Activated T-cell treated with anti-CD3 and anti-CD28 coated beads for 48 hours (primary cell): ENCODE data around the gene NKRF.
"Not testable (repeated sequence)": the region's sequence is repeated elsewhere in the genome, so short reads cannot be mapped to it uniquely, and the experiment has no call there.

ENCODE experiments used
- DNase-seq: peaks from one replicate; pipeline ENCODE4 v3.0.0-alpha.2; 2020; ENCODE audit warnings: low read depth

The NKRF gene

DNA sequence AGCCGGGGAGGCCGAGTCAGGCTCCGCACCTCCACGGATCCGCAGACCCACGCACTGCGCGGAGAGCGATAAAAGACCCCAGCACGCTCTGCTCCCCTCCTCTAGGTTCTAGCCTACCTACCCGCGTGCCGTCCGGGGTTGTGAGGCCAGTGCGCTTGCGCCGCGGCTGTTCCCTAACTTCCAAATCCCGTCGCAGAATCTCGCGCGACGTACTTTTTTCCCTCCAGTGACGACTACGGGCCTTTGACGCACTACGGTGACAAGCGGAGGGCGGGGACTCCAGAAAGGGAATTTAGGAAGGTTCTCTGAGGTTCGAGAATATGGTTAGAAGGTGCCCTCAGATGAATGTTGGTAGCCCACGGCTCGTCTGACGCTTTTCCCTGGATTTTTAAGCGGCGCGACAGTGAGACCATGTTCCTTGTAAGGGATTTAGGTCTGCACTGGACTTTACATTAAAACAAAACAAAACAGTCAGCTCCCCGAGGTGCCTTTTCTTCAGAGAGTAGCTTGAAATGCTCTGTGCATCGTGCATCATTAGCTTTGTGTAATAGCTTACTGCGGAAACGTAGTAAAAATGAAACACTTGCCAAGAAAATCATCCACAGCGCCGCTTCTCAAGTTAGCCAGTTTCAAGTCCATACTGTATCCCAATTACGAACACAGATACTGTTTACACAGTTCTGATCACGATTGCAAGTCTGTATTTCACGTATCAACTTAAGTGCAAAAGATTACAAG is at the start of gene NKRF:
Gene NKRF, minus strand, starts transcription at position 145 of the 738 bp plus-strand sequence.
- DNase-seq: peak; percentile 83

DNA sequence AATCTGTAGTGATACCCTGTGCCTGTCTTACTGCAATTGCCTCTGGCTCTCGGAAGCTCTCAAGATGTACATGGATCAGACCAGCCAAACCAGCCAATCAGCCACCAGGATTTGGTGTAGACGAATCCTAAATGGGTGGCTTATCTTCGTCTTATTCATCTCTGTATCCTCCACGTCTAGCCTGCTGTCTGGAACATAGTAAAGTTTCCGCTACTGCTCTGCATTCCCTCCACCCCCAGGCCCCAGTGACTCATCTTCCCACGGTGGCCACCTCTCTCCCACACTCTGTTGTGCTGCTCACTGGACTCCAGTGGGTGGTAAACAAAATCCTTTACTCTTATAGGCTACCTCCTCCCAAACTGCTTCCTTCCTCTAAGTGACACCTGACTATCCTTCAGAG is 48.9 kb upstream of the NKRF start:
- peak; percentile 49 for DNase-seq

DNA sequence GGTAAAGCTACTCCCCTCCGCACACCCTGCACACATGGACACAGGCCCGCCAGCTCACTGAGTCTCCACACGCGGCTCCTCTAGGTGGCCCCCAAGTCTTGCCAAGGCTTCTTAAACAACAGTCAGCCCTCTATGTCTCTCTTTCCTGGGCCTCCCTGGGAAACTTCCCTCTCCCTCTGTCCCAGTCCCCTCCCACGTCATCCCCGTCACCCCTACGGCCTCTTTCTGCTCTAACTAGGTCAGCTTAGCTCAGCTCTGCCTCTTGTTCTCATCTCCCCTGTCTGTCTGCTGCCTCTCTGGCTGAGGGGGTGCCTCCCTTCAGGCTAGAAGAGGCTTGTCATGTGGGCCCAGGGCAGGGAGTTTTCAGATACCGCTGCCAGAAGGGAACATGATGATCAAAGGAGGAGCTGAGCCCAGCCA is 47.9 kb upstream of the NKRF start:
- no peak for DNase-seq

DNA sequence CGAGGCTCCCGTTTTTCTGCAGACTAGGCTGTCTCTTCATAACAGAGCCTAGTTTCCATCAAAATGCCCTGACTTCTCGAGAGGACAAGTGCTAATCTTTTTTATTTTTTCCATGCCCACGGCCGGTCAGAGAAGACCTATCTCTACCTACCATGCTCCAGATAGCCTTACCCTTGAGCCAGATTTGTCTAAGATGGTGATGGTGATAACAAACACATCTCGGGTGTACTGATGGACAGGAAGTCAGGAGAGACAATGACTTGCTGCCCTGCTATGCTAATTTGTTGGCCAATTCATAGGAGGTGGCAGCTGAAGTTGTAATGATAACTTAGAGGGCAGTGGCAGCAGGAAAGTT is 42.2 kb upstream of the NKRF start:
- DNase-seq: no peak

DNA sequence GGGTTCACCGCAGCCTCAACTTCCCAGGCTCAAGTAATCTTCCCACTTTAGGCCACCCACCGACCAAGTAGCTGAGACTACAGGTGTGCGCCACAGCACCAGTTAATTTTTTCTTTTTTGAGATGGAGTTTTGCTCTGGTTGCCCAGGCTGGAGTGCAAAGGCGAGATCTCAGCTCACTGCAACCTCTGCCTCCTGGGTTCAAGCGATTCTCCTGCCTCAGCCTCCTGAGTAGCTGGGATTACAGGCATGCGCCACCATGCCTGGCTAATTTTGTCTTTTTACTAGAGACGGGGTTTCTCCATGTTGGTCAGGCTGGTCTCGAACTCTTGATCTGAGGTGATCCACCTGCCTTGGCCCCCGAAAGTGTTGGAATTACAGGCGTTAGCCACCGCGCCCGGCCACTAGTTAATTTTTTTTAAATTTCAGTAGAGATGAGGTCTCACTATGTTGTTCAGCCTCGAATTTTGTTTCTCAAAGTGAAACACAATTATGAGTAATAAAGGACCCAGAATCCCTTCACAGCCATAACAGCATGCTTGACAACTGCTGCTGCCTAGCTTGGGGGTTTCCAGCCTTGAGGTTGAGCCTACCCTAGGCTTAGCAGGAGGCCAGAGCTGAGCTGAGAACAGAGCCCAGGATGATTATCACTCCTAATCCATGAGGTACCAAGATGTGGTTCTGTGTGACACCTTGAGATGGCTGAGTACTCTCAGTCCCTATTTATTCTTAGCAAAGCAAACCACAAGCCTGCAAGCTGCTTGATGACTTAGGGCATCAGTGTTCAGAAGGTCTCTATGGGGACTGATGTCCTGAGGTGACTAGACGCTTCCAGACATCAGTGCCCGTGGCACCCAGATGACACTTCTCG is 41.6 kb upstream of the NKRF start:
- DNase-seq: peak; percentile 46

DNA sequence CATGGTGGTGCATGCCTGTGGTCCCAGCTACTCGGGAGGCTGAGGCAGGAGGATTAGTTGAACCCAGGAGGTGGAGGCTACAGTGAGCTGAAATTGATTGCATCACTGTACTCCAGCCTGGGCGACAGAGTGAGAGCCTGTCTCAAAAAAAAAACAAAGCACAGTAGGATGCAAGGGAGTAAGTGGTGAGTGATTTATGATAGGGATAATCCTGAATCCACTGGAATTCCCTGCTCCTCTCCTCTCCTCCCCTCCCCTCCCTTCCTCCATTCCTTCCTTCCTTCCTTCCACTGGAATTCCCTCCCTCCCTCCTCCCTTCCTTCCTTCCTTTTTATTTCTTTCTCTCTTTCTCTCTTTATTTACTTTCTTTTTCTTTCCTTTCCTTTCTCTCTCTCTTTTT is 40.9 kb upstream of the NKRF start:
- no peak for DNase-seq

DNA sequence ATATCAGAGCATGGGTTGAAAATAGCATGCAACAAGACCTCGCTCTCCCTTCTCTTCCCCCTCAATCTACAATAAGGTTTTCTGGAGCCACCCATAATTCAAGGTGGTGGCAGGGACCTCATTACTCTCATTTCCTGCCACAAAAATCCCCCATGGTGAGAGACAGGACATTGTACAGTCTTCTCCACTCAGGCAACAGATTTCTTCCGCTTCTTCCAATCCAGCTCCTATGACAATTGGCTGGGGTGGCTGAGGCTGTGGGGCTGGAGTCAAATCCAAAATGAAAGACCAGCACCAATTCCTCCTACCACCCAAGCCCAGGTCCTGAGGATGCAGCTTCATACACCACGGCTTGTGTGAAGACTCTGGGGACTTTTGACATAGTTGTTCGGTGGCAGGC is 40.3 kb upstream of the NKRF start:
- no peak for DNase-seq

DNA sequence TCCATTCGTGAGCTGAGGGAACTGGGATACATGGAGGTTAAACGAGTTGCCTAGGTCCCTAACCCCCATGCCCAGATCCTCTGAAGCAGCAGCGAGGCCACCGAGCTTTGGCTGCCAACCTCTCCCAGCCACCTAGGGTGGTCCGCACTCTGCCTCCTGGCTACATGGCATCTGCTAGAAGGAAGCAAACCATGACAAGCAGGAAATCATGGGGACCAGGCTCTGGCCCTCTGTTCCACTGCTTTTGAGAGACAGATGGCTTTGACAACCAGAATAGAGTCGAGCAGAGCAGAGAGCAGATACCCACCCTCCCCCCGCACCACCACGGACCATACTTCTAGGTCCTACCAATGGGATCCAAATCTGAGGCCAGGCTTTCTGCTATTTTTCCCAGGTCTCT is 37.5 kb upstream of the NKRF start:
- DNase-seq: no peak

DNA sequence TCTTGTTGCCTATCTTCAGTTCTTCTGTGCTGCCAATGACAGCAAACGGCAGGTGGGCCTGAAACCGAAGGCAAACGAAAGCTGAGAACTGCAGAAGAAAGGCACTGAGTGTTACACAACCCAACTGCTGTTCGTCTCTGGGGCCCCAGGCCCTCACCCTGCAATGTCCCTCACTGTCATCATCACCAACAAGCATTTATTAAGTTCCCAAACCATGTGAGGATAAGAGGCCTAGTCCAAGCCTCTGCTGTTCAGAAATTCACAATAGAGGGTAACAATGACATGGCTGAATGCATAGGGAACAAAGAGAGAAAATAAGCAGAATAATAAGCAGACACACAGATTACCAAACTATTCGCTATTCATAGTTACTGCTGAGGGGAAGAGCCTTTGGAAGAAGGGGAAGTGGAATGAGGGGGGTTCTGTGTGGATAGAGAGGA is 34.5 kb upstream of the NKRF start:
- no peak for DNase-seq

DNA sequence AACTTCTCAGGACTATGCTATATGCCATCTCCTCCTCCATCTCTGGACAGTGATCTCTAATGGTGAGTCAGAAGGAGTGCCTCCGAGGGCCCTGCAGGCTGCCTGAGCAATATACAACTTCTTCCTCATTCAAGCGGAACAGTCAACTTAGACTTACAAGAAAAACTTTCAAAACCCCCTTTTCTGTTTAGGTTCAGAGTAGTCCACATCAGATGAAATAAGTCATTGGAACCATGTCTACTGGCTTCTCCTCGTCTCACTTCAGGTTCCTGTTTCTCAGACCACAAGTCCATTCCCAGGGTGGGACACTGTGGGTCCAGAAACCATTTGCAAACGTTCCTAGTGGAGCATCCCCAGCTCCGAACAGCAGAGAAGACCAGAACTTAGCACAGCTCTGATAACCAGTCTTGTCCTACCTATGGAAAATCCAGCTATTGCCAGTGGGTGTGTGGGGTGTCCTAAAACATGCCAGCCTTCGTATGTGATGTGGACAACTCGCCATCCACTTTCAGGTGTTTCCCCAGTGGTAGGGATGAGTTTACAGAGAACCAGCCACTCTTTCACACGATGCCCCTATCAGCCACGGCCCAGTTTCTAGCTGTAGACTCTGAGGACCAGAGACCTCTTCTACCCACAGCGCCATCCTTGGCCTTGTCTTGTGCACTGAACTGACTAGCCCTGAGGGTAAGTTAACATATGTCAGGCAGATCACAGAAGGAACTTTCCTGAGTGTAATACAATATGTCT is 32.7 kb upstream of the NKRF start:
- DNase-seq: no peak

DNA sequence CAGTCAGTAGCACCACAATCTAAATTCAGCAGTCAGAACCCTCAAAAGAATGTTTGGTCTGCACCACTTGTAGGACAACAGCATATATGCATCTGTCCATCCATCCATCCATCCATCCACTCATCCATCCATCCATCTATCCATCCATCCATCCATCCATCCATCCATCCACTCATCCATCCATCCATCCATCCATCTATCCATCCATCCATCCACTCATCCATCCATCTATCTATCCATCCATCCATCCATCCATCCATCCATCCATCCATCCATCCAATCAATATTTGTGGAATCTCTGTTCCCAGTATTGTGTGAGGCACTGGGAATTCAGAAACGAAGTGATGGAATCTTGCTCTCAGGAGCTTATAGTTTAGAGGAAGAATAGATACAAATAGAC is 31.2 kb upstream of the NKRF start:
- not testable (repeated sequence) for DNase-seq

DNA sequence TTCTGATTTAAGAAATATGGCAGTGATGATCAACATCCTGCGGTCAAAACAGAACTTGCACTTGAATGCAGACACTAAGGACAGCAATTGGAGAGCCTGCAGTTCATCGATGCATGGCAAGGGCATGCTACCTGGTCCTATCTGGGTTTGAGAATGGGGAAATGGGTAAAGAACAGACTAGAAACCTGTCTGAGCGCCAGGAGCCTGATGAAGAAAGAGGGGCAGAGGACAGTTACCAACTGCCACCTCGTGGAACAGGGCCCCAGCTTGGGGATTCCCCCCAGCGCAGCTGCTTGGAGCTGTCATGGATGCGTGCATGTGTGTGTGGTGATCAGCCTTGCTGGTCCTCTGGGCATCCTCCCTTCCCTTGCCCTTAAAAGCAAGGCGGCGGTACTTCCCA is 30.2 kb upstream of the NKRF start:
- no peak for DNase-seq

DNA sequence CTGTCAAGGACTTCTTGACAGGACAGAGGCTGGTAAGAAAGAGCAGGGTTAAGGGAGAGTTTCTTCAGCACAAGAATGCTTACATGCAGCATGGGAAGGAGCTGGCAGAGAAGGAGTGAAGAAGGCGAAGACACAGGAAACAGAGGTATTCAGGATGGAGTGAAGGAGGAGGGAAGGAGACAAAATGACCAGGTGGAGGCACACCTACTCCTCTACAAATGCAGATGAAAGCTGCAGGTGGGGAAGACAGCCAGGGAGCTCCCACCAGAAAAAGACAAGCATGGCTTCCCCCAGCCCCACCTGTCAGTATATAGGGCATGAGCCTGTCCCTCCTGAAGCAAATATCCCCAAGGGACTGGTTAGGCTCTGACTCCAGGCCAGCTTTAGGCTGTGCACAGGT is 29.6 kb upstream of the NKRF start:
- no peak for DNase-seq

DNA sequence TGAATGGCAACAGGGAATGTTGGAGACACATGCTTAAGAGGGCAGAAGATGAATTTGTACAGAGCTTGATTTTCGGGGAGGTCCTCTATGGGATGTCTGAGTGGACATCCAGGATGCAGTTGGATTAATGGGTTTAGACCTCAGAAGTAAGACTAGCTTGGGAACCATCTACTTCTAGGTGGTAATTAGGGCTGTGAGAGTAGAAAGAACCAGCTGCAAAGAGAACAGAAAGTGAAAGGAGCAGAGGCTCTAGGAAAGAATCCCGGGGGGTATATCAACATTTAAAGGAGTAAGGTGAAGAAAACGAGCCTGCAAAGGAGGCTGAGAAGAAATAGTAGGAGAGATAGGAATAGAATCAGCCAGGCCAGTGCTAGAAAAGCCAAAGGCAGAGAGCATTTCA is 29.0 kb upstream of the NKRF start:
- no peak for DNase-seq

DNA sequence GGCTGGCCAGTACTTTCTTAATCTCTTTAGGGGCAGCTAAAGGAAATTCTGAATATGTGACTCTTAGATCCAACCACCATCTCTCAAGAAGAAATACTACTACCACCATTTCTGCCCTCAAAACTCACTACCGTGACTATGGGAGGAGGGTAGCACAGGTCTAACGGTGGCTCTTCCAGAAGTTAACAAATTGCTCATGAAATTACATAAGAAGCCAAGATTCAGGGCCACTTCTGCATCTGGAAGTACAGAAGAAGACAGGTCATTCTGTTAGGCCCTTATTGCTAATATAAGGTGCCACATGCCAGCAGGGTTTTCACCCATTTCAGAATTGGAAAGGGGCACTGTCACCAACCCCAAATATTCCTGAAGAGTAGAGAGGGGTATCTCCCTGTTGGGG is 19.6 kb upstream of the NKRF start:
- DNase-seq: no peak

DNA sequence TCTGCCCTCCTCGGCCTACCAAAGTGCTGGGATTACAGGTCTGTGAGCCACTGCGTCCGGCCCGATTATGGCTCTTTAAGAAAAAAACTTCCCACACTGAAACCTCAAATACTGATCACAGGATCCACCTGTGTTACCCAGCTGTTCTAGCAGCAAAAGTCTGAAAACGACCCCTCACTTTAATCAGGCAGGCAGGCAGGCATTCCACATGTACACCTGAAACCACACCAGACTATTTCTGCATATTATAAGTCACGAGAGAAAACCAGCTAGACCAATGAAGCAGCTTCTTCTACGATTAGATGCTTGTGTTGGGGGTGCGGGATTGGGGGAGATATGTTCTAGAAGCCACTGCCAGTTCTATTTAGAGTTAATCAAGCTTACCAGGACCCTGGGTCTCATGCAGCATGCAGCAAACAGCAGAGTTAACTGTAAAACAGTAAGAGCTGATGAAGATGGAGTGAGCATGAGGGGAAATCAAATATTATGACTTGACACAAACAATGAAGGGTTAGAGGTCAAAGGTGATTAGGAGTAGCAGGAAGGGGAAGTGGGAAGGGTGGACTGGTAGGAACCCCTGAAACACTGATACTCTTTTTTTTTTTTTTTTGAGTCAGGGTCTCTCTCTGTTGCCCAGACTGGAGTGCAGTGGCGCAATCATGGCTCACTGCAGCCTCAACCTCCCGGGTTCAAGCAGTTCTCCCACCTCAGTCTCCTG is 18.9 kb upstream of the NKRF start:
- no peak for DNase-seq

DNA sequence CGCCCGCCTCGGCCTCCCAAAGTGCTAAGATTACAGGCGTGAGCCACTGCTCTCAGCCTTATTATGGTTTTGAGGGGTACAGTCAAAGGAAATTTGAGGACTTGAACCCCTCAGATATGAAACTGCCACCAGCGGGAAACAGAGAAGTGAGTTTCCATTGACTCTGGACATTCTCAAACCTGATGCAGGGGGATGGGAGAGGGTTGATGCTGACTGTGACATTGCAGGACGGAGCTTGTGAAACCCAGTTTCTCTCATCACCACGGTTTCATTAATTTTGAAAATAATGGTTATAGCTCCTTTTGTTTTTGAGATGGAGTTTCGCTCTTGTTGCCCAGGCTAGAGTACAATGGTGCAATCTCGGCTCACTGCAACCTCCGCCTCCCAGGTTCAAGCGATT is 18.2 kb upstream of the NKRF start:
- no peak for DNase-seq

DNA sequence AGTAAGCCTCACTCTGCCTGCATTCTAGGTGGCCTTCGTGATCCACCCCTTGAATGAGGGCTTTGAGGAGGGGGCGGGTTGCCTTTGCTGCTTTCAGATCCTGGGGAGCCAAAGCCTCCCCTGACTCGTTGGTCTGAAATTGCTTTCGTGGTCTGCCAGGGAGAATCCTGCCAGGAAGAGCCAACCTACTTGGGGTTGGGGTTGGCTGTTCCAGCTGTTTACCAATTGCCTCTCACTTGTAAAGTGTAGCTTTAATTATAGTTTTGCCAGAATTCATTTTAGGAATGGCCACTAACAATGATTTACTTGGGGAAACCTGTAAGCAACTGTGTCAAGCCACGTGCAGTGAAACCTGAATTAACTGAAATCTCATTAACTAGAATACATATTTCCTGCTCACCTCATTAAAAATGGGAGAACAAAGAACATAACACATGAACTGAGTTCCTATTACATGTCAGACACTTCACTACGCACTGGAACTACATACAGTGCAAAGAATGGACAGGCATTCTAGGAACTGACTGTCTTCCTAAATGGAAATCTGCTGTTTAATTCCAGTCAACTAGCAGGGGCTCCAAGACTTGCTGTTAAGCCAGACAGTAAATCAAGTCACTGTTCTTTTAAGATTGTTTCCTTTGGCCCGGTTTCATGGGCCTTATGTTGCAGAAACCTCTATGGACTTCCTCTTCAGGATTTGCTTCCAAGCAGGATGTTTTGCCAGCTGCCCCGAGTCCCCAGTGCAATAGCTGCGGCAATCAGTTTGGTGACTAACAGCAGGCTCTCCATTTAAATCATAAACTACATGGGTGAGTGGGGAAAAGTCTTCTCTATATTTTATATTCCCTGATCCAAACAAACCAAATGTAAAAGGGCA is 16.4 kb upstream of the NKRF start:
- DNase-seq: no peak

DNA sequence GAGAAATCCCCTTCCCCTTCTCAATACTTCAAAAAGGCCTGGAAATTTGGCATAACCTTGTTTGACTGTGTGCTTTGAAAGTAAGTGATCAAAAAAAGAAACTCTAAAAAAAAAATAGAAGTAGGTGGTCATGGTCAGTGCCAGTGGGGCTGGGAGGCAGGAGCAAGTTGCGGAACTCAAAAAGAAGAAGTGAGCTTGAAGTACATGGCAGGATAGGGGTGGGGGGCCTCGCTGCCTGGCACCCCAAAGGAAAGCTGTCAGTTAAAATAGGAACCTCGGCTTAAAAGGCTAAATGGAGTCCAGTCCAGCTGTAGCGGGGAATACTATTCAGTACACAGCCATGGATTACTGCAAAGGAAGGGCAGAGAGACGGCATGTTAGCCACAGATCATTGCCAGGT is 12.2 kb upstream of the NKRF start:
- DNase-seq: no peak

DNA sequence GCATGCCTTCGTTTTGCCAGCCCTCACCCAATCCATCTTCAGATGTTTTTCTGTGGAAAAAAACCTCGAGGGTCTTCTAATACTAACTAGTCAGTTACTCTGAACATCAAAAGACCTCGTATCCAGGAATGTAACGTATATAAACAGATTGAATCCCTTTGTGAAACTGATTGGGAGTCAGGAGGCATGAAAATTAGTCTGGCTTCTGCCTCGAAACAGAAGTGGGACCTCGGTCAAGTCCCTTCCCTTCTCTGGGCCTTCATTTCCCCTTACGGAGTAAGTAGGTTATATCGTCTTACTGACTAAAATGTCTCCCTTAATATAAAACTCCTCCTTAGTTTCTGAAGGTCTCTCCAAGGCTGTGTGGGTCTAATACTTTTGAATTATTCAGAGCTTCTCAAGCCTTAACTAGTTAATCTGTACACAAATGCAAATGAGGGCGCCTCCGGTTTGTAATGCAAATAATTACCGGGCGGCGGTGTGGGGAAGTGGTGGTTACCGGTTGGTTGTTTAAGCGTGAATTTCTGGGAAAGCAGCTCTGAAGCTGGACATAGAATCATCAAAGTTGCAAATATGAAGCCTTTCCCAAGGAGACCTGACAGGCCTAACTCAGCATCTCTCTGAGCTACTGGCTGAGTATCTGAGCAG is 11.4 kb upstream of the NKRF start:
- no peak for DNase-seq

DNA sequence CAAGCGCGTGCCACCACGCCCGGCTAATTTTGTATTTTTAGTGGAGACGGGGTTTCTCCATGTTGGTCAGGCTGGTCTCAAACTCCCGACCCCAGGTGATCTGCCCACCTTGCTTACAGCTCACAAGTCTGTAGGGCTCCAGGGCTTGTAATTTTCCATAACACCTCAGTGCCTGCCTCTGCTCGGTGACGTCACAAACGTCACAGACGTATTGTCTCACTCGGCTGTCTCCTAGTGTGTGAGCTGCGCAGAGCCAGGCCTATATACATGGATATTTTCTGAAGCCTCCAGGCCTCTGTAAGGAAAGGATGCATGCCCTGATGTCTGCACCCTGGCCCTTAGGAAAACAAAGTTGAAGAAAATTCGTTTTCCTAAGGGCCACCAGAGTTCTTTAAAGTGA is 8.6 kb upstream of the NKRF start:
- no peak for DNase-seq
